Mesenchymal stem cell (in vitro differentiated cells and primary cell): ENCODE results near the gene MRPL28.

Source experiments
- DNase-seq: peaks from one replicate; pipeline ENCODE4 v3.0.0-alpha.2; 2013
- H2AFZ ChIP-seq: one replicate; pipeline ENCODE4 v1.6.1; 2013; ENCODE audit warnings: low read depth, mild to moderate bottlenecking, control low read depth, inconsistent platforms, low read length, moderate library complexity
- H2AK5ac ChIP-seq: 2 replicates; pipeline ENCODE4 v1.6.1; 2013; ENCODE audit warnings: low read length, moderate library complexity, mild to moderate bottlenecking, inconsistent platforms; ENCODE audit not compliant: severe bottlenecking
- H2BK120ac ChIP-seq: one replicate; pipeline ENCODE4 v1.6.1; 2013; ENCODE audit warnings: low read depth, mild to moderate bottlenecking, inconsistent platforms, low read length, moderate library complexity
- H2BK12ac ChIP-seq, 2 experiments: one replicate each; pipeline ENCODE4 v1.6.1; 2013; ENCODE audit warnings: inconsistent platforms in 2 of 2, low read length in 2 of 2, mild to moderate bottlenecking in 2 of 2, moderate library complexity in 2 of 2, control low read depth in 1 of 2
- H2BK15ac ChIP-seq: one replicate; pipeline ENCODE4 v1.6.1; 2013; ENCODE audit warnings: mild to moderate bottlenecking, low read depth, inconsistent platforms; ENCODE audit not compliant: poor library complexity, severe bottlenecking
- H2BK5ac ChIP-seq: 2 replicates; pipeline ENCODE4 v1.6.1; 2013; ENCODE audit warnings: low read depth, mild to moderate bottlenecking, low read length, control low read depth, inconsistent platforms; ENCODE audit not compliant: poor library complexity, severe bottlenecking
- H3K14ac ChIP-seq, 2 experiments: one replicate each; pipeline ENCODE4 v1.6.1; 2013; ENCODE audit warnings: inconsistent platforms in 2 of 2, low read length in 2 of 2, control low read depth in 1 of 2, mild to moderate bottlenecking in 1 of 2, moderate library complexity in 1 of 2
- H3K18ac ChIP-seq, 2 experiments: one replicate each; pipeline ENCODE4 v1.6.1; 2013; ENCODE audit warnings: inconsistent platforms in 2 of 2, low read length in 2 of 2, control low read depth in 1 of 2, low read depth in 1 of 2, mild to moderate bottlenecking in 1 of 2
- H3K23ac ChIP-seq, 2 experiments: one replicate each; pipeline ENCODE4 v1.6.1; 2013; ENCODE audit warnings: inconsistent platforms in 2 of 2, low read length in 2 of 2, mild to moderate bottlenecking in 2 of 2, moderate library complexity in 2 of 2, control low read depth in 1 of 2
- H3K27ac ChIP-seq: 2 replicates; pipeline ENCODE4 v1.5.1; 2013; ENCODE audit warnings: mild to moderate bottlenecking, moderate library complexity, low read length, control low read depth, inconsistent platforms; ENCODE audit not compliant: poor library complexity, severe bottlenecking
- H3K27me3 ChIP-seq, 2 experiments: 2 replicates each; pipeline versions ENCODE4 v1.6.1 to v1.7.0; 2013; ENCODE audit warnings: low read length in 2 of 2, mild to moderate bottlenecking in 2 of 2, moderate library complexity in 2 of 2, control low read depth in 1 of 2, inconsistent platforms in 1 of 2; ENCODE audit not compliant: control insufficient read depth in 1 of 2, insufficient read depth in 1 of 2
- H3K36me3 ChIP-seq, 2 experiments: 2 replicates each; pipeline versions ENCODE4 v1.6.1 to v1.7.0; 2013; ENCODE audit warnings: low read length in 2 of 2, control low read depth in 1 of 2, inconsistent platforms in 1 of 2, low read depth in 1 of 2, mild to moderate bottlenecking in 1 of 2; ENCODE audit not compliant: insufficient read depth in 2 of 2, control insufficient read depth in 1 of 2
- H3K4ac ChIP-seq, 2 experiments: one replicate each; pipeline ENCODE4 v1.6.1; 2013; ENCODE audit warnings: inconsistent platforms in 2 of 2, low read length in 2 of 2, mild to moderate bottlenecking in 2 of 2, moderate library complexity in 2 of 2, control low read depth in 1 of 2, low read depth in 1 of 2
- H3K4me1 ChIP-seq: 2 replicates; pipeline ENCODE4 v1.6.1; 2013; ENCODE audit warnings: low read depth, low read length, control low read depth; ENCODE audit not compliant: control insufficient read depth, insufficient read depth
- H3K4me2 ChIP-seq: 2 replicates; pipeline ENCODE4 v1.6.1; 2013; ENCODE audit warnings: low read length, mild to moderate bottlenecking, inconsistent platforms; ENCODE audit not compliant: poor library complexity, severe bottlenecking
- H3K4me3 ChIP-seq, 2 experiments: 2 replicates each; pipeline versions ENCODE4 v1.5.1 to v1.7.0; 2013; ENCODE audit warnings: low read length in 2 of 2, mild to moderate bottlenecking in 2 of 2, control low read depth in 1 of 2, low read depth in 1 of 2; ENCODE audit not compliant: insufficient read depth in 1 of 2
- H3K79me1 ChIP-seq: replicated peaks from 2 replicates; pipeline ENCODE4 v1.6.1; 2013; ENCODE audit warnings: mild to moderate bottlenecking, control low read depth, low read length, inconsistent platforms; ENCODE audit not compliant: poor library complexity, severe bottlenecking
- H3K9ac ChIP-seq: 2 replicates; pipeline ENCODE4 v1.7.0; 2013; ENCODE audit warnings: mild to moderate bottlenecking, low read length, moderate library complexity
- H3K9me3 ChIP-seq: 2 replicates; pipeline ENCODE4 v1.7.0; 2013; ENCODE audit warnings: mild to moderate bottlenecking, low read length; ENCODE audit not compliant: control insufficient read depth
- H4K8ac ChIP-seq: one replicate; pipeline ENCODE4 v1.6.1; 2013; ENCODE audit warnings: inconsistent platforms, mild to moderate bottlenecking, low read length, moderate library complexity
- H4K91ac ChIP-seq: one replicate; pipeline ENCODE4 v1.6.1; 2013; ENCODE audit warnings: mild to moderate bottlenecking, low read length, inconsistent platforms
- WGBS: methylation state at CpG from one replicate; pipeline ENCODE4 v1.1.7; 2013; ENCODE audit warnings: mixed read lengths; 5-methylcytosine and 5-hydroxymethylcytosine counted together

The MRPL28 gene

GRCh38 chr16:381789-382717, 11.7 kb upstream of the MRPL28 start, which contains the start of gene PGAP6:
PGAP6 (minus strand) TSS chr16:381978; CDS start chr16:381821, 157 bp downstream.
- DNase-seq = peak; percentile 44
- Histone ChIP-seq H3K27ac (no peak within 1 kb of the TSS), H2BK5ac (peak within 1 kb of the TSS; percentile 63), H3K4ac (peak within 1 kb of the TSS; percentile 72 to 91), H4K91ac (peak within 1 kb of the TSS; percentile 3), H3K27me3 (no peaks in the 10 kb centered on the region), H3K9me3 (no peaks in the 10 kb centered on the region), H3K36me3 (peaks cover 3 to 16% of the 10 kb centered on the region in 2 experiments), H3K18ac (peak within 1 kb of the TSS; percentile 84 to 97), H3K4me2 (peak within 1 kb of the TSS; percentile 99), H3K4me1 (peaks cover 41% of the 10 kb centered on the region), H2BK12ac (peak within 1 kb of the TSS in 1 of 2 experiments; percentile 83), H3K14ac (peak within 1 kb of the TSS; percentile 11 to 97), H3K4me3 (peak within 1 kb of the TSS; percentile 81 to 90), H2BK15ac (peak within 1 kb of the TSS; percentile 76), H3K9ac (peak within 1 kb of the TSS; percentile 86), H2AK5ac (no peak within 1 kb of the TSS), H2AFZ (peak within 1 kb of the TSS; percentile 49), H3K23ac (peak within 1 kb of the TSS in 1 of 2 experiments; percentile 91), H2BK120ac (peak within 1 kb of the TSS; percentile 87), H4K8ac (peak within 1 kb of the TSS; percentile 72), H3K79me1 (peaks cover 26% of the 10 kb centered on the region)
- WGBS = under 1% methylated on average over 58 of the region's 123 CpGs

- peak overlapping the region; percentile 37 for H2AFZ ChIP-seq
- peak overlapping the region; percentile 87 for H2BK120ac ChIP-seq
- H3K4me3 ChIP-seq = peak overlapping the region; percentile 81 to 86
- peak; percentile 40 for DNase-seq
- no peak overlapping the region for H3K27ac ChIP-seq
- H3K4me1 ChIP-seq = peaks cover 41% of the 10 kb centered on the region
- H3K36me3 ChIP-seq = peaks cover 11 to 25% of the 10 kb centered on the region in 2 experiments
- H4K8ac ChIP-seq = peak overlapping the region; percentile 38
- H2BK5ac ChIP-seq = peak overlapping the region; percentile 63
- no peak overlapping the region for H2AK5ac ChIP-seq
- H3K4ac ChIP-seq = peak overlapping the region; percentile 53 to 72
- peak overlapping the region; percentile 82 for H3K4me2 ChIP-seq
- H3K9ac ChIP-seq = peak overlapping the region; percentile 84
- WGBS = under 1% methylated on average over 49 of the region's 73 CpGs
- no peak overlapping the region for H2BK12ac ChIP-seq
- no peaks in the 10 kb centered on the region for H3K27me3 ChIP-seq
- peak overlapping the region in 1 of 2 experiments; percentile 75 for H3K23ac ChIP-seq
- peak overlapping the region; percentile 11 to 72 for H3K14ac ChIP-seq
- peak overlapping the region; percentile 84 to 97 for H3K18ac ChIP-seq
- peak overlapping the region; percentile 3 for H4K91ac ChIP-seq
- H2BK15ac ChIP-seq = peak overlapping the region; percentile 76
- peaks cover 30% of the 10 kb centered on the region for H3K79me1 ChIP-seq
- no peaks in the 10 kb centered on the region for H3K9me3 ChIP-seq
Measured at GRCh38 chr16:381012-381788, 10.9 kb upstream of the MRPL28 start.

GRCh38 chr16:380762-381011, 10.3 kb upstream of the MRPL28 start:
- H3K23ac ChIP-seq = no peak overlapping the region
- H3K4me1 ChIP-seq = peaks cover 41% of the 10 kb centered on the region
- H3K36me3 ChIP-seq = peaks cover 16 to 30% of the 10 kb centered on the region in 2 experiments
- no peak overlapping the region for H2AK5ac ChIP-seq
- H4K91ac ChIP-seq = peak overlapping the region; percentile 3
- H3K27ac ChIP-seq = no peak overlapping the region
- no peak overlapping the region for H2BK5ac ChIP-seq
- no peak for DNase-seq
- H3K4me2 ChIP-seq = peak overlapping the region; percentile 82
- no peak overlapping the region for H2BK120ac ChIP-seq
- peak overlapping the region; percentile 81 to 86 for H3K4me3 ChIP-seq
- no peaks in the 10 kb centered on the region for H3K9me3 ChIP-seq
- H3K27me3 ChIP-seq = no peaks in the 10 kb centered on the region
- peak overlapping the region in 1 of 2 experiments; percentile 97 for H3K18ac ChIP-seq
- H2BK15ac ChIP-seq = no peak overlapping the region
- WGBS = 4% methylated on average over 10 of the region's 12 CpGs
- peaks cover 32% of the 10 kb centered on the region for H3K79me1 ChIP-seq
- H3K4ac ChIP-seq = peak overlapping the region in 1 of 2 experiments; percentile 72
- H2BK12ac ChIP-seq = no peak overlapping the region
- H3K14ac ChIP-seq = no peak overlapping the region
- H3K9ac ChIP-seq = peak overlapping the region; percentile 84
- H4K8ac ChIP-seq = peak overlapping the region; percentile 38
- no peak overlapping the region for H2AFZ ChIP-seq
